Glomerular visceral epithelial cell (primary cell): Measurements from ENCODE around the gene MALAT1.
A peak's percentile ranks its signal among the peaks of the same experiment; 100 is the strongest.
"Not testable (repeated sequence)": the region's sequence is repeated elsewhere in the genome, so short reads cannot be mapped to it uniquely, and the experiment has no call there.

Source experiments
- DNase-seq: peaks from one replicate; pipeline ENCODE4 v3.0.0-alpha.2; 2016; ENCODE audit errors: extremely low spot score

MALAT1 gene

GRCh38 chr11:65498727-65498976 is 193 bp upstream of the MALAT1 start:
- DNase-seq: no peak

GRCh38 chr11:65499713-65500386 is 1.0 kb downstream of the MALAT1 start:
- no peak for DNase-seq

GRCh38 chr11:65500387-65501185 is 1.7 kb downstream of the MALAT1 start:
- peak; percentile 60 for DNase-seq

GRCh38 chr11:65501186-65501471 is 2.3 kb downstream of the MALAT1 start:
- DNase-seq: peak; percentile 42

DNA sequence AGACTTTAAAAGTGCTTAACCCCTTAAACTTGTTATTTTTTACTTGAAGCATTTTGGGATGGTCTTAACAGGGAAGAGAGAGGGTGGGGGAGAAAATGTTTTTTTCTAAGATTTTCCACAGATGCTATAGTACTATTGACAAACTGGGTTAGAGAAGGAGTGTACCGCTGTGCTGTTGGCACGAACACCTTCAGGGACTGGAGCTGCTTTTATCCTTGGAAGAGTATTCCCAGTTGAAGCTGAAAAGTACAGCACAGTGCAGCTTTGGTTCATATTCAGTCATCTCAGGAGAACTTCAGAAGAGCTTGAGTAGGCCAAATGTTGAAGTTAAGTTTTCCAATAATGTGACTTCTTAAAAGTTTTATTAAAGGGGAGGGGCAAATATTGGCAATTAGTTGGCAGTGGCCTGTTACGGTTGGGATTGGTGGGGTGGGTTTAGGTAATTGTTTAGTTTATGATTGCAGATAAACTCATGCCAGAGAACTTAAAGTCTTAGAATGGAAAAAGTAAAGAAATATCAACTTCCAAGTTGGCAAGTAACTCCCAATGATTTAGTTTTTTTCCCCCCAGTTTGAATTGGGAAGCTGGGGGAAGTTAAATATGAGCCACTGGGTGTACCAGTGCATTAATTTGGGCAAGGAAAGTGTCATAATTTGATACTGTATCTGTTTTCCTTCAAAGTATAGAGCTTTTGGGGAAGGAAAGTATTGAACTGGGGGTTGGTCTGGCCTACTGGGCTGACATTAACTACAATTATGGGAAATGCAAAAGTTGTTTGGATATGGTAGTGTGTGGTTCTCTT is 2.8 kb downstream of the MALAT1 start:
- DNase-seq: peak; percentile 42

GRCh38 chr11:65502274-65502554 is 3.4 kb downstream of the MALAT1 start:
- DNase-seq: no peak

GRCh38 chr11:65502555-65503367 is 3.9 kb downstream of the MALAT1 start:
- DNase-seq: peak; percentile 49

DNA sequence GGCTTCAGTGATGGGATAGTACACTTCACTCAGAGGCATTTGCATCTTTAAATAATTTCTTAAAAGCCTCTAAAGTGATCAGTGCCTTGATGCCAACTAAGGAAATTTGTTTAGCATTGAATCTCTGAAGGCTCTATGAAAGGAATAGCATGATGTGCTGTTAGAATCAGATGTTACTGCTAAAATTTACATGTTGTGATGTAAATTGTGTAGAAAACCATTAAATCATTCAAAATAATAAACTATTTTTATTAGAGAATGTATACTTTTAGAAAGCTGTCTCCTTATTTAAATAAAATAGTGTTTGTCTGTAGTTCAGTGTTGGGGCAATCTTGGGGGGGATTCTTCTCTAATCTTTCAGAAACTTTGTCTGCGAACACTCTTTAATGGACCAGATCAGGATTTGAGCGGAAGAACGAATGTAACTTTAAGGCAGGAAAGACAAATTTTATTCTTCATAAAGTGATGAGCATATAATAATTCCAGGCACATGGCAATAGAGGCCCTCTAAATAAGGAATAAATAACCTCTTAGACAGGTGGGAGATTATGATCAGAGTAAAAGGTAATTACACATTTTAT is 4.6 kb downstream of the MALAT1 start:
- no peak for DNase-seq

- peak; percentile 68 for DNase-seq
Measured at GRCh38 chr11:65503949-65504673, 5.3 kb downstream of the MALAT1 start.

DNA sequence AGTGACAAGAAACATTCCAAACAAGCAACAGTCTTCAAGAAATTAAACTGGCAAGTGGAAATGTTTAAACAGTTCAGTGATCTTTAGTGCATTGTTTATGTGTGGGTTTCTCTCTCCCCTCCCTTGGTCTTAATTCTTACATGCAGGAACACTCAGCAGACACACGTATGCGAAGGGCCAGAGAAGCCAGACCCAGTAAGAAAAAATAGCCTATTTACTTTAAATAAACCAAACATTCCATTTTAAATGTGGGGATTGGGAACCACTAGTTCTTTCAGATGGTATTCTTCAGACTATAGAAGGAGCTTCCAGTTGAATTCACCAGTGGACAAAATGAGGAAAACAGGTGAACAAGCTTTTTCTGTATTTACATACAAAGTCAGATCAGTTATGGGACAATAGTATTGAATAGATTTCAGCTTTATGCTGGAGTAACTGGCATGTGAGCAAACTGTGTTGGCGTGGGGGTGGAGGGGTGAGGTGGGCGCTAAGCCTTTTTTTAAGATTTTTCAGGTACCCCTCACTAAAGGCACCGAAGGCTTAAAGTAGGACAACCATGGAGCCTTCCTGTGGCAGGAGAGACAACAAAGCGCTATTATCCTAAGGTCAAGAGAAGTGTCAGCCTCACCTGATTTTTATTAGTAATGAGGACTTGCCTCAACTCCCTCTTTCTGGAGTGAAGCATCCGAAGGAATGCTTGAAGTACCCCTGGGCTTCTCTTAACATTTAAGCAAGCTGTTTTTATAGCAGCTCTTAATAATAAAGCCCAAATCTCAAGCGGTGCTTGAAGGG is 6.0 kb downstream of the MALAT1 start:
- peak; percentile 44 for DNase-seq

DNA sequence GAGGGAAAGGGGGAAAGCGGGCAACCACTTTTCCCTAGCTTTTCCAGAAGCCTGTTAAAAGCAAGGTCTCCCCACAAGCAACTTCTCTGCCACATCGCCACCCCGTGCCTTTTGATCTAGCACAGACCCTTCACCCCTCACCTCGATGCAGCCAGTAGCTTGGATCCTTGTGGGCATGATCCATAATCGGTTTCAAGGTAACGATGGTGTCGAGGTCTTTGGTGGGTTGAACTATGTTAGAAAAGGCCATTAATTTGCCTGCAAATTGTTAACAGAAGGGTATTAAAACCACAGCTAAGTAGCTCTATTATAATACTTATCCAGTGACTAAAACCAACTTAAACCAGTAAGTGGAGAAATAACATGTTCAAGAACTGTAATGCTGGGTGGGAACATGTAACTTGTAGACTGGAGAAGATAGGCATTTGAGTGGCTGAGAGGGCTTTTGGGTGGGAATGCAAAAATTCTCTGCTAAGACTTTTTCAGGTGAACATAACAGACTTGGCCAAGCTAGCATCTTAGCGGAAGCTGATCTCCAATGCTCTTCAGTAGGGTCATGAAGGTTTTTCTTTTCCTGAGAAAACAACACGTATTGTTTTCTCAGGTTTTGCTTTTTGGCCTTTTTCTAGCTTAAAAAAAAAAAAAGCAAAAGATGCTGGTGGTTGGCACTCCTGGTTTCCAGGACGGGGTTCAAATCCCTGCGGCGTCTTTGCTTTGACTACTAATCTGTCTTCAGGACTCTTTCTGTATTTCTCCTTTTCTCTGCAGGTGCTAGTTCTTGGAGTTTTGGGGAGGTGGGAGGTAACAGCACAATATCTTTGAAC is 6.8 kb downstream of the MALAT1 start:
- peak; percentile 38 for DNase-seq

DNA sequence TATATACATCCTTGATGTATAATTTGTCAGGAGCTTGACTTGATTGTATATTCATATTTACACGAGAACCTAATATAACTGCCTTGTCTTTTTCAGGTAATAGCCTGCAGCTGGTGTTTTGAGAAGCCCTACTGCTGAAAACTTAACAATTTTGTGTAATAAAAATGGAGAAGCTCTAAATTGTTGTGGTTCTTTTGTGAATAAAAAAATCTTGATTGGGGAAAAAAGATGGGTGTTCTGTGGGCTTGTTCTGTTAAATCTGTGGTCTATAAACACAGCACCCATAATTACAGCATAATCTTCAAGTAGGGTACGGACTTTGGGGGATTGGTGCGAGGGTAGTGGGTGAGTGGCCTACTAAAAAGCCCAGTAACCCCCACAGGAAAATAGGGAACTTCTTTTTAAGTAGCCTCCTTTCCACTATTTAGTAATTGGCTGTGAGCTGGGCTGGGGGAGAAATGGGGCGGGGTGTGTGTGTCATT is 7.5 kb downstream of the MALAT1 start:
- no peak for DNase-seq

DNA sequence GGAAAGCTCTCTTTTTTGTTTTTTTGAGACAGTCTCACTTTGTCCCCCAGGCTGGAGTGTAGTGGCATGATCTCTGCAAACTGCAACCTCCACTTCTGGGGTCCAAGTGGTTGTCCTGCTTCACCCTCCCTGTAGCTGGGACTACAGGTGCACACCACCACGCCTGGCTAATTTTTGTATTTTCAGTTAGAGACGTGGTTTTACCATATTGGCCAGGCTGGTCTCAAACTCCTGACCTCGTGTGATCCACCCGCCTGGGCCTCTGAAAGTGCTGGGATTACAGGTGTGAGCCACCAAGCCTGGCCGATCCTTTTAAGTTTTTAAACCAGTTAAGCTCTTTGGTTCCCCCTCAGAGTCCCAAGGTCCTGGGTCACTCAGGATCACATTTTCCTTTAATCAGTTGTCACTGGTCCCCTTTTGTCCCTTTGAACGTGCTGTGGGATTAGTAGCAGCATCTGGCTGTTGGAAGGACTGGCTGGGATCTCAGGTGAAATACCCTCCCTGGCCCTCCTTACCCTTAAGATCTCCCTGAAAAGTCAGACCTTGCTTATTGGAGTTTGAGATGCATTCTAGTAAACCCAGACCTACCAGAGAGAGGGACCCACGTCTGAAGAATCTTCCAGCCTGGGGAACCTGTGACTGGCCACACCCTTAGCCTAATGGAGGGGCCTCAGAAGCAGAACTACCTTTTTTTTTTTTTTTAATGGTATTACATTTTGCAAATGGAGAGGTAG is 8.1 kb downstream of the MALAT1 start:
- no peak for DNase-seq

GRCh38 chr11:65512311-65512710 is 13.5 kb downstream of the MALAT1 start:
- DNase-seq: not testable (repeated sequence)

DNA sequence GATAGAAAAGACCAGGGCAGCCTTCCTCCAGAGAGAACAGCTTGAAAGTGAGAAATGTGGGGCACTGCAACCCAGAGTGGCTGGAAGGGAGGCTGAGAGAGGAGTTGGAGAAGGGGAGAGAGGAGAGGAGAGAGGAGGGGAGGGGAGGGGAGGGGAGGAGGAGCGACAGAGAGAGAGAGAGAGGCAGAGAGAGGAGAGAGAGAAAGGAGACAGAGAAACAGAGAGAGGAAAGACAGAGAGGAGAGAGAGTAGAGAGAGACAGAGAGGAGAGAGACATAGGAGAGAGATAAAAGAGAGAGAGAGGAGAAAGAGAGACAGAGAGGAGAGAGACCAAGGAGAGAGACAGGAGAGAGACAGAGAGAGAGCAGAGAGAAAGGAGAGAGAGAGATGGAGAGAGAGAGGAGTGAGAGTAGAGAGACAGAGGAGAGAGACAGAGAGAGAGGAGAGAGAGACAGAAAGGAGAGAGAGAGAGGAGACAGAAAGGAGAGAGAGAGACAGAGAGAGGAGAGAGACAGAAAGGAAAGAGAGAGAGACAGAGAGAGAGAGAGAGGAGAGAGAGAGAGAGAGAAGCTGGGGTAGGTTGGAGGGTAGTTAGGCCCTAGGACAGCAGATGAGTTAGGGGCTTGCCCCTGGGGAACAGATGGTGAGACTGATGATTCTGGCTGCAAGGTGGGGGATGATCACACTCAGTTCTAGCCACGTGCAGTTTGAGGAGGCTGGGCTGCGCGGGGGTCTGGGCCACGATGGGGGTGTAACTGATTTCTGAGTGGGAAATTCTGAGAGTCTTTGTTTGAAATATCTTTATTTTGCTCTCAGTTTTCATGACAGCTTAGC is 17.5 kb downstream of the MALAT1 start:
- DNase-seq: no peak

DNA sequence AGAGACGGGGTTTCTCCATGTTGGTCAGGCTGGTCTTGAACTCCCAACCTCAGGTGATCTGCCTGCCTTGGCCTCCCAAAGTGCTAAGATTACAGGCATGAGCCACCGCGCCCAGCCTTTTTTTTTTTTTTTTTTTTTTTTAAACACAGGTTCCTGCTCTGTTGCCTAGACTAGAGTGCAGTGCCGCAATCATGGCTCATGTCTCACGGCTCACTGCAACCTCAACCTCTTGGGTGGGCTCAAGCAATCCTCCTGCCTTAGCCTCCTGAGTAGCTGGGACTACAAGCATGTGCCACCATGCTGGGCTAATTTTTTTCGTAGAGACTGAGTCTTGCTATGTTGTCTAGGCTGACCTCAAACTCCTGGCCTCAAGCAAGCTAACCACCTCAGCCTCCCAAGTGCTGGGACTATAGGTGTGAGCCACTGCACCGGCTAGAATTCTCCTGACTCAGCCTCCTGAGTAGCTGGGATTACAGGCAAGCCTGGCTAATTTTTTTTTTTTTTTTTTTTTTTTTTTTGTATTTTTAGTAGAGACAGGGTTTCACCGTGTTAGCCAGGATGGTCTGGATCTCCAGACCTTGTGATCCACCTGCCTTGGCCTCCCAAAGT is 20.2 kb downstream of the MALAT1 start:
- DNase-seq: not testable (repeated sequence)

DNA sequence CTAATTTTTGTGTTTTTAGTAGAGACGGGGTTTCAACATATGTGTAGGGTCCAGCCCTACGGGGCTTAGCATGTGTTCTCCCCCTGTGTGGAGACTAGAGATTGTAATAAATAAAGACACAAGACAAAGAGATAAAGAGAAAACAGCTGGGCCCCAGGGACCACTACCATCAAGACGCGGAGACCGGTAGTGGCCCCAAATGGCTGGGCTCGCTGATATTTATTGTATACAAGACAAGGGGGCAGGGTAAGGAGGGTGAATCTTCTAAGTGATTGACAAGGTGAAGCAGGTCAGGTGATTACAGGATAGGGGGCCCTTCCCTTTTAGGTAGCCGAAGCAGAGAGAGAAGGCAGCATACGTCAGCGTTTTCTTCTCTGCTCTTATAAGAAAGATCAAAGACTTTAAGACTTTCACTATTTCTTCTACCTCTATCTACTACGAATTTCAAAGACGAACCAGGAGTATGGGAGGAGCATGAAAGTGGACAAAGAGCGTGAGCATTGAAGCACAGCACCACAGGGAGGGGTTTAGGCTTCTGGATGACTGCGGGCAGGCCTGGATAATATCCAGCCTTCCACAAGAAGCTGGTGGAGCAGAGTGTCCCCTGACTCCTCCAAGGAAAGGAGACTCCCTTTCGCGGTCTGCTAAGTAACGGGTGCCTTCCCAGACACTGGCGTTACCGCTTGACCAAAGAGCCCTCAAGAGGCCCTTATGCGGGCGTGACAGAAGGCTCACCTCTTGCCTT is 23.1 kb downstream of the MALAT1 start:
- peak; percentile 64 for DNase-seq
